Endothelial cell (in vitro differentiated cells): ENCODE measurements around the gene VAX1. TPM values are rescaled to one million over a fixed set of nuclear protein-coding genes. Genes with fewer than 3 reads are reported as not detected.
A peak's percentile ranks its signal among the peaks of the same experiment; 100 is the strongest.

Experiments
- DNase-seq: peaks from one replicate; pipeline ENCODE4 v3.0.0; 2021; ENCODE audit warnings: low spot score
- H3K27ac Mint-ChIP-seq: one replicate; pipeline ENCODE4 v1.8.0; 2021; ENCODE audit warnings: mixed read lengths, inconsistent platforms; ENCODE audit not compliant: unreplicated experiment
- H3K27me3 Mint-ChIP-seq: one replicate; pipeline ENCODE4 v1.8.0; 2021; ENCODE audit warnings: mild to moderate bottlenecking, moderate library complexity, mixed read lengths, inconsistent platforms; ENCODE audit not compliant: unreplicated experiment
- H3K36me3 Mint-ChIP-seq: one replicate; pipeline ENCODE4 v1.8.0; 2021; ENCODE audit warnings: mild to moderate bottlenecking, low read depth, mixed read lengths, inconsistent platforms; ENCODE audit not compliant: unreplicated experiment
- H3K4me1 Mint-ChIP-seq: one replicate; pipeline ENCODE4 v1.8.0; 2021; ENCODE audit warnings: mild to moderate bottlenecking, mixed read lengths, inconsistent platforms; ENCODE audit not compliant: unreplicated experiment
- H3K4me3 Mint-ChIP-seq: one replicate; pipeline ENCODE4 v1.8.0; 2021; ENCODE audit warnings: mild to moderate bottlenecking, mixed read lengths, inconsistent platforms; ENCODE audit not compliant: unreplicated experiment
- H3K9me3 Mint-ChIP-seq: one replicate; pipeline ENCODE4 v1.8.0; 2021; ENCODE audit warnings: mixed read lengths, inconsistent platforms; ENCODE audit not compliant: unreplicated experiment
- total RNA-seq: library from RNA; stranded (reverse); fragmentation: NEBNext Ultra II Directional; extraction: Animal tissue kit (Norgen Biotek cat#: 25700); gene quantifications from one replicate; pipeline ENCODE4 v1.2.1, GENCODE V29; 2021; ENCODE audit not compliant: unreplicated experiment
- TF ChIP-seq, protein P1 (sequence below): fragments of 200-600 bp; sonication (generic); IDR thresholded peaks from one replicate; pipeline ENCODE4 v1.5.0; 2021; ENCODE audit warnings: antibody characterized with exemption; ENCODE audit not compliant: unreplicated experiment

The VAX1 gene
- total RNA-seq, 1 donor from 2014 or later = 26.3 TPM

DNA sequence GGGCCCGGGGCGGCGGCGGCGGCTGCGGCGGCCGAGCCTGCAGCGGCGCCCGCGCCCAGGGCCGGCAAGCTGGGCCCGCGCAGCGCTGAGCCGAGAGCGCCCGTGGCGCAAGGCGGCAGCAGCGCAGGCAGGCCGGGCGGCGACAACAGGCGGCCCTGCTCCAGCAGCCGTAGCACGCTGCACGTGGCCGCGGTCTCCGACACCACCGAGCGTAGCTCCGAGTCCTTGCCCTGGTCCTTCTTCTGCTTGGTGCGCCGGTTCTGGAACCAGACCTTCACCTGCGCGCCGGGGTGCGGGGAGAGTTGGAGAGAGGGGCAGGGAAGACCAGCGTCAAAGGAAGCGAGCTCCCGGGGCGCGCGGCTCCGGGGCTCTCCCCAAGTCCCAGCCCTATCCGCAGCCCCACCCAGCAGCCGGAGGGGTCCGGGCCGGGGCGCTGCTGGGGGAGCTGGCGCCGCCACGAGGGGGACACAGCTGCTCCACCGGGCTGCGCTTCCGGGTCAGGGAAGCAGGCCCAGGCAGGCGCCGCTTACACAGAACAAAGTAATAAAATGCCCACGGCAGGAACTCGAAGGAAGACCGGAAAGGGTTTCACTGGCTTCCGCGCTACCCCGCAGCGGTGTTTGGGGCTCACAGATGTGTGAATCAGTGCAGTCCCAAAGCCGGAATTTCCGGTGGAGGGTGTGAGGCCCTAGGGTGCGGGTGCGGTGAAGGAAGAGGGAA lies 3.6 kb downstream of the VAX1 start:
- H3K36me3 Mint-ChIP-seq = peaks cover 24% of the 10 kb centered on the region
- no peaks in the 10 kb centered on the region for H3K9me3 Mint-ChIP-seq
- H3K27ac Mint-ChIP-seq = peak overlapping the region; percentile 88
- H3K4me1 Mint-ChIP-seq = peaks cover 64% of the 10 kb centered on the region
- peak; percentile 64 for DNase-seq
- H3K27me3 Mint-ChIP-seq = peaks cover 24% of the 10 kb centered on the region
- peak overlapping the region; percentile 97 for H3K4me3 Mint-ChIP-seq
- TF ChIP-seq, protein P1, sequence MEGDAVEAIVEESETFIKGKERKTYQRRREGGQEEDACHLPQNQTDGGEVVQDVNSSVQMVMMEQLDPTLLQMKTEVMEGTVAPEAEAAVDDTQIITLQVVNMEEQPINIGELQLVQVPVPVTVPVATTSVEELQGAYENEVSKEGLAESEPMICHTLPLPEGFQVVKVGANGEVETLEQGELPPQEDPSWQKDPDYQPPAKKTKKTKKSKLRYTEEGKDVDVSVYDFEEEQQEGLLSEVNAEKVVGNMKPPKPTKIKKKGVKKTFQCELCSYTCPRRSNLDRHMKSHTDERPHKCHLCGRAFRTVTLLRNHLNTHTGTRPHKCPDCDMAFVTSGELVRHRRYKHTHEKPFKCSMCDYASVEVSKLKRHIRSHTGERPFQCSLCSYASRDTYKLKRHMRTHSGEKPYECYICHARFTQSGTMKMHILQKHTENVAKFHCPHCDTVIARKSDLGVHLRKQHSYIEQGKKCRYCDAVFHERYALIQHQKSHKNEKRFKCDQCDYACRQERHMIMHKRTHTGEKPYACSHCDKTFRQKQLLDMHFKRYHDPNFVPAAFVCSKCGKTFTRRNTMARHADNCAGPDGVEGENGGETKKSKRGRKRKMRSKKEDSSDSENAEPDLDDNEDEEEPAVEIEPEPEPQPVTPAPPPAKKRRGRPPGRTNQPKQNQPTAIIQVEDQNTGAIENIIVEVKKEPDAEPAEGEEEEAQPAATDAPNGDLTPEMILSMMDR = no peak

DNA sequence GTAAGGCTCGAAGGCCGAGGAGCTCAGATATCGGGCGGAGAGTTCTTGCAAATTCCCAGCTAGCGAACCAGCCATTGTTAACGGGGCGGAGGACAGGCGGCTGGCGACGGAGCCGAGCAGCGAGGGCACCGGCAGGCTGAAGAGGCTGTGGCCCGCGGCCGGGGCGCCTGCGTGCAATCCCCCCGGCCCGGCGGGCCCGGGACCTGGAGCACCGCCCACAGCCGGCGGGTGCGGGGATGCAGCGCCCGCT lies 4.1 kb downstream of the VAX1 start:
- TF ChIP-seq, protein P1 = no peak
- Mint-ChIP-seq H3K4me3 (peak overlapping the region; percentile 95), H3K36me3 (peaks cover 24% of the 10 kb centered on the region), H3K9me3 (no peaks in the 10 kb centered on the region), H3K27ac (peak overlapping the region; percentile 96), H3K27me3 (peaks cover 21% of the 10 kb centered on the region), H3K4me1 (peaks cover 60% of the 10 kb centered on the region)
- peak; percentile 15 for DNase-seq

DNA sequence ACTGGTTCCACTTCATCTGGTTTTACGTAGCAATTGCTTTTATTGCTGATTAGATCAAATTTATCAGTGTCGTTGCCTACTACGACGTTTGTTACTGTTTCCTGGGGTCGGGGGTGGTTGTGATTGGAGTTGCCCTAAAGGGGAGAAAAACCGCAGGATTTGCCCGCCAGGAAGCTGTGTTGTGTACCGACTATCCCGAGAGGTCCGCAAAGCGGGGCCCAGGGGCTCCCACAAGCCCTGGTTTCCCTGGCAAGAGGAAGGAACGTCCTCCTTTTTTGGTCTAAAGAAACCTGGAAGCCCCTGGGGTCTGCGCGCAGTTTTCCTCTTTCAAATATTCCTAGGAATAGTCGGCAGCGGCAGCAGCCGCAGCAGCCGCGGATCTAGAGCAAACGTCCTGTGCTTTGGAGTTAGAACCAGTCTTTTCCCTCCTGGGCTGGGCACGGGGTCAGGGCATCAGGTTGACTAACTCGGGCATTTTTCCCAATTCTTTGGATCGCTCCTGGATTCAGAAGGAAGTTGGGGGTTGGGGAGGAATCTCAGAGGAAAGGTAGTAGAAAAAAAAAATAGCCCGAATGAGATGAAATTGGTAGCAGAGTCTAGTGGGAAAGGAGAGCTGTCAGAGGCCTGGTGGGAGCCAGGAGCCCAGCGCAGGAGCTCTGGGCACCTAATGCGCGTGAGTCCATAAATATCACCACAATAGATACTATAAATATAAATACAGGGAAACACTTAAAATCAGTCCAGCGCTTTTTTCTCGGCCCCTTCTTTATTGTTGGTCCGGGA lies 4.6 kb downstream of the VAX1 start:
- DNase-seq = peak; percentile 39
- Mint-ChIP-seq H3K4me3 (peak overlapping the region; percentile 95), H3K27ac (peak overlapping the region; percentile 96), H3K36me3 (peaks cover 24% of the 10 kb centered on the region), H3K9me3 (no peaks in the 10 kb centered on the region), H3K4me1 (peaks cover 57% of the 10 kb centered on the region), H3K27me3 (peaks cover 23% of the 10 kb centered on the region)
- TF ChIP-seq, protein P1 = no peak

DNA sequence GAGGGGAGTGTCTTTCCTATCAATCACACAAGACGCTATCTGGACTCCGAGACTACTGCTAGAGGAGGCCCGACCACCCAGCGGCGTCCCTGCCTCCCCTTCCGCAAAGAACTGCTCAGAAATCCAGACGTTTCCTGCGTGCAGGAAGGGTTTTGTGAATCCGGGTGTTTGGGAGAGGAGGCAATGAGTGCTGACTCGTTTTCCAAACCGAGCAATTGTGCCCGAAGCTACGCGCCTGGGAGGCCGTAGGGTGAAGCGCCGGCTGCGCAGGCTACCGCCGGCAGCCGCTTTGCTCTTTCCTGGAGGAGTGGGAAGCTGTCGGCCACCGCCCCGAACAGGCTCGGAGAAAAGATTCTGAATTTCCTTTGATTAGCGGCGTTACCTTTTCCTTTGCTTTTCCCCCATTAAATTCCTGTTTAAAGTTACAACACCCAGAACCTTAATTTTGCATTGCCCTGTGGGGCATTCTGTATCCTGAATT lies 5.3 kb downstream of the VAX1 start:
- TF ChIP-seq, protein P1 = no peak
- peak; percentile 57 for DNase-seq
- Mint-ChIP-seq H3K9me3 (no peaks in the 10 kb centered on the region), H3K27me3 (peaks cover 23% of the 10 kb centered on the region), H3K27ac (peak overlapping the region; percentile 96), H3K4me3 (peak overlapping the region; percentile 95), H3K4me1 (peaks cover 54% of the 10 kb centered on the region), H3K36me3 (peaks cover 24% of the 10 kb centered on the region)
